C4-2B (cell line): ENCODE measurements around the gene ZNF408.

ENCODE experiments used
- CTCF ChIP-seq: fragments of 450-650 bp; conservative IDR thresholded peaks from 2 replicates; pipeline ENCODE4 v1.5.1; 2017; ENCODE audit warnings: mild to moderate bottlenecking
- ZFX ChIP-seq: fragments of 450-650 bp; IDR thresholded peaks from 2 replicates; pipeline ENCODE4 v1.6.1; 2017

- no peak for TF ChIP-seq CTCF
- no peak for TF ChIP-seq ZFX
These were observed 18.3 kb downstream of the ZNF408 start, which contains the start of gene F2 for GRCh38 chr11:46719048-46719542.
